HG02571 (cell line): ENCODE measurements around the gene TEP1.
"Not testable (repeated sequence)": the region's sequence is repeated elsewhere in the genome, so short reads cannot be mapped to it uniquely, and the experiment has no call there.

Source experiments
- ATAC-seq: cut with Tn5 transposase; IDR thresholded peaks from one replicate; pipeline ENCODE4 v1.9.1; 2021; ENCODE audit warnings: mild to moderate bottlenecking, moderate library complexity; ENCODE audit not compliant: unreplicated experiment

TEP1 gene

DNA sequence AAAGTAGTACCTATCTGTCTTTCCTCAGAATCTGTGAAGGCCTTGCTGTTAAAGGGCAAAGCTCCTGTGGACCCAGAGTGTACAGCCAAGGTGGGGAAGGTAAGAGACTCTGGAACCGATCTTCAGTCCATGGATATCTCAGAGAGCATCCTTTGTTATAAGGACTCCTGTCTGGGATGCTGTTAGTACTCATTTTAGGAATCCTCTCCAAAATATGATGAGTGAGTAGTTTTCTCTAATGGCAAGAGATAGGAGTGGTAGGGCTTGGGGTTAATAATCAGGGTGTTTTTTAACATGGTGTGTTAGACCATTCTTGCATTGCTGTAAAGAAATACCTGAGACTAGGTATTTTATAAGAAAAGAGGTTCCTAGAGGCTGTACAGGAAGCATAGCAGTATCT is 67.9 kb downstream of the TEP1 start:
- ATAC-seq: no peak

DNA sequence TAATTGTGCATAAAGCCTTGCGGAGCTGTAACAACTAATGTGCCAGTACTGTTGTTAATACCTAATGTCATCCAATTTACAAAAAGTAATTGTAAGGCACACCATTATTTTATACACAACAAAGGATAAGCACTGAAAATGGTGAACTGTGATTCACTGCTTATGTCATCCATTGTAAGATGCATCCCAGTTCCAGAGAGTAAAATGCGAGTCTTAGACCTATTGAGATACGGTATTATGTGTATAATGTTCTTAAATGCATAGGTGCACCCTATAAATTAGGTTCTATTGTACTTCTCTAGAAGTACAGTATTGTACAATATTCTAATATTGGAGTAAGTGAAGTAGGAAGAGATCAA is 69.5 kb downstream of the TEP1 start:
- no peak for ATAC-seq

DNA sequence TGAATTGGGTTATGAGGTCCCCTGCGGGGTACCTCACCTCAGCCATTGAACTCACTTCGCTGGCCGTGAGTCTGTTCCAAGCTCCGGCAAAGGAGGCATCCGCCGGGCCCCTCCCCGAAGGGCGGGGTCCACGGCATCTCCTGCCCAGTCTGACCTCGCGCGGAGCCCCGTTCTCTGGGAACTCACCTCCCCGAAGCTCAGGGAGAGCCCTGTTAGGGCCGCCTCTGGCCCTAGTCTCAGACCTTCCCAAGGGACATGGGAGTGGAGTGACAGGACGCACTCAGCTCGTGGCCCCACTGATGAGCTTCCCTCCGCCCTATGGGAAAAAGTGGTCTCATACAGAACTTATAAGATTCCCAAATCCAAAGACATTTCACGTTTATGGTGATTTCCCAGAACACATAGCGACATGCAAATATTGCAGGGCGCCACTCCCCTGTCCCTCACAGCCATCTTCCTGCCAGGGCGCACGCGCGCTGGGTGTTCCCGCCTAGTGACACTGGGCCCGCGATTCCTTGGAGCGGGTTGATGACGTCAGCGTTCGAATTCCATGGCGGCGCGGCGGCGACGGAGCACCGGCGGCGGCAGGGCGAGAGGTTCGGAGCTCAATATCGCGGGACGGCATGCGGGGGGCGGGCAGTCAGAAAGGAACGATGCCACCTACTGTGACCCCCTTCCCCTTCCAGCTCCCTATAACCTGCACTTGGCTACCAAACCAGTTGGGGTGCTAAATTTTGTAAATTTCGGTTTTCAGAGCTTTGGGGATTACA is 70.0 kb downstream of the TEP1 start, which contains the start of gene PARP2:
PARP2 (plus strand) TSS at position 544 of the 770 bp plus-strand sequence; CDS start at position 551, 7 bp downstream.
- ATAC-seq: peak; percentile 89

DNA sequence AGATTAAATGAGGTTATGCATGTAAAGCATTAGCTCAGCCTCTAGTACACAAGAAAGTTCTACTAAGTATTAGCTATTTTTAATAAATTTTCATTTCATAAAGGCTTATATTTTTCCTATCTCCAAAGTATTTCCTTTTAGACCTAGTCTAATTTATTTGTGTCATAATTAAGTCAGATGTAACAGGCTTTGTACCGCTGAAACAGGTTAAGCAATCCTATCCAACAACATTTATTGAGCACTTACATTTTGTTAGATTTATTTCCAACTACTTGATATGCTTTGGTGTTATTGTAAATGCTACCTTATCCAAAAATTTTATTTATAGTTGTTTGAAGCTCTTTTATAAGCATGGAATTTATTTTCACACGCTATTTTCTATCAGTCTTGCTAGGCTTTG is 71.7 kb downstream of the TEP1 start:
- no peak for ATAC-seq

DNA sequence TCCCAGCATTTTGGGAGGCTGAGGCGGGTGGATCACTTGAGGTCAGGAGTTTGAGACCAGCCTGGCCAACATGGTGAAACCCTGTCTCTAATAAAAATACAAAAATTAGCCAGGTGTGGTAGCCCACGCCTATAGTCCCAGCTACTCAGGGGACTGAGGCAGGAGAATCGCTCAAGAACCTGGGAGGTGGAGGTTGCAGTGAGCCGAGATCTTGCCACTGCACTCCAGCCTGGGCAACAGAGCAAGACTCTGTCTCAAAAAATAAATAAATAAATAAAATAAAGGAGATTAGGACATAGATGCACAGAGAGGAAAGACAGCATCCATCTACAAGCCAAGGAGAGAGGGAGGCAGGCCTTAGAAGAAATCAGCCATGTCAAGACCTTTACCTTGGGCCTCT is 72.3 kb downstream of the TEP1 start:
- ATAC-seq: not testable (repeated sequence)

DNA sequence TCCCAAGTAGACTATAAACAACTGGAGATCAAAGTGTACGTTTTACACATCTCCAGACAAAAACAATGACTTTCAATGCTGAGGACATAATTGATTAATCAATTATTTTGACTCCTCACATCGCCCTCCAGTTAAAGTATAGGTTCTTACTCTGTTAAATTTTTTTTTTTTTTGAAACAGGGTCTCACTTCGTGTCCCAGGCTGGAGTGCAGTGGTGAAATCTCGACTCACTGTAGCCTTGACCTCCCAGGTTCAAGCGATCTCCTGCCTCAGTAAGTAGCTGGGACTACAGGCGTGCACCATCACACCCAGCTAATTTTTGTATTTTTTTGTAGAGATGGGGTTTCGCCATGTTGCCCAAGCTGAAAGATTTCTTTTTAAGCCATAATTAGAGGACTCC is 79.3 kb downstream of the TEP1 start:
- no peak for ATAC-seq

DNA sequence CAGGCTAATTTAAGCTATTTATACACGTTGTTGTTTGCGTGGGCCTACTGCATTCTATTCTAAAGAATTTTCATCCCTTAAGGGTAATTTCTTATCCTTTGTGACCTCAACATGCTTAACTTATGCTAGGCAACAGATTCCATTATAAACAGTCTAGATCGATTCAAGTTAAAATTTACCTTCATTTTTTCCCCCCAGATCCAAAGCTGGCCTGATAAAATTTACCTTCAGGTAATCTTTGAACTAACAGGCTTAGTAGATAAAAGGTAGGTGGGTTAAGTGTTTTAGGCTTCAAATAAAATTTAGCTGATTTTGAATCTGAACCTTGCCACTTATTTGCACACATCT is 79.8 kb downstream of the TEP1 start:
- ATAC-seq: no peak

DNA sequence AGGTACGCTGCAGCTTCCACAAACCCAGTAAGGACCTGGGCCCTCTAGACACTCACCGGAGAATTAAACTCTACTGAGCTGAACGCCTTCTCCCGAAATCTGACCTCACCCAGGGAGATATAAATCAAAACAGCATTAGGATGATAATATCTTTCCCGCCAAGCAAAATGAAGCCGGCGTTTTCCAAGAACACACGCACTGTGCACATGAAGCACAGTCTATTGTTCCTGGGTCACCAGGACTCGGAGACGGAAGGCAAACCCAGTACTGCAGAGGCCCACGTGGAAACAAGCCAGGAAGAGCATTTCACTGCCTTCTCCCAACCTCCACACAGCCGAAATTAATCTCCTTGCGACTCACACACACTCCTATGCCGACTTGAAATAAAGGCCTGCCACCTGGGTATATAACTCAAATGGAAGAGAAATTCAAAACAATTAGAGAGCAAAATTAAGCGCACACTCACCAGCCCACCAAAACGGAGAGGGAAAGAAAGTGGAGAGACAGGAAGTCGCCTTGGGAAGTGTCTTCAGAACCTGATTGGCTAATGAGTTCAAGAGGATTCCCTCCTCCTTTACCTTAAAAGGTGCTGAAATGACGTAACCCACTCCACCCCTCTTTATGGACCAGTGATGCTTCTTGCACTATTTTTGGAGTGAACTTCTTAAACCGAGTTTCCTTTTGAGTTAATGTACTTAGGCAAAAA is 80.4 kb downstream of the TEP1 start, which contains the start of gene CCNB1IP1:
CCNB1IP1 (minus strand) TSS at position 492 of the 706 bp plus-strand sequence. CDS start 16,756 bp downstream, outside the sequence.
- ATAC-seq: peak; percentile 98

DNA sequence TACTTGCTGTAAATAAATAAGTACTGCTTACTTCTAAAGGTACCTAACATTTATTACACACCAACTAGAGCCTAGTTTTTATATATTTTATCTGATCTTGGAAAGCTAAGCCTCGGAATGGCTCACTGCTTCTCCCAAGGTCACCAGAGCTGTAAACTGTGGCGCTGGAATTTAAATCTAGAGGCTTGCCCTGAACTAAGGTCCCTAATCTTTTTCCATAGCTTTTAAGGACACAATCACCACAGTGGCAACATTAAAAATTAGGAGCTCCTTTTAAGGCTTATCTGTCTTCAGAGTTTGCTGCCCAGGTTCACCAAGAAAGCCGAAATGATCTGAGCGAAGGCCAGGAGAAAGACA is 80.9 kb downstream of the TEP1 start:
- no peak for ATAC-seq

DNA sequence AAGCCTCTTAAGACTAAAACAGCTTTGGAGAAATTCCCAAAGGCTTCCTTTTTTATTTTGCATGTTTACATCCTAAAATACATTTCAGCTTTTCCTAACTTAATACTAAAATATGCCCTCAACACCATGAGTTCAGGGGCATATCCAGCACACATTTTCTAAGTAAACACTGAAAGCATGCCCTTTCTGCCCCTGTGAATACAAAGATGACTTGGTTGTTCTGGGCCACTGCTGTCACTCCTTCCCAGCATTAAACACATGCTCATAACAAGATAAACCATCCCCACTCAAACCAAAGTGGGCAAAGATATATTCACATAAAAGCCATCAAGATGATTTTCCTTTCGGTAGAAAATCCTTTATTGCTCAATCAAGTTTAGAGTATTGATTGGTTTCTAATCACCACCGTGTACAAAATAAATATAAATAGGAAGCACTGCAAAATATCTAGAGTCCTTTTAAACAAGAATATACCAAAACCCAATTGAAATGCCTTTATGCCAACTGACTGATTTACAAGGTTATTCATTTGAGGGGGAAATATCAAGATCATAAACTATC is 82.2 kb downstream of the TEP1 start:
- no peak for ATAC-seq

DNA sequence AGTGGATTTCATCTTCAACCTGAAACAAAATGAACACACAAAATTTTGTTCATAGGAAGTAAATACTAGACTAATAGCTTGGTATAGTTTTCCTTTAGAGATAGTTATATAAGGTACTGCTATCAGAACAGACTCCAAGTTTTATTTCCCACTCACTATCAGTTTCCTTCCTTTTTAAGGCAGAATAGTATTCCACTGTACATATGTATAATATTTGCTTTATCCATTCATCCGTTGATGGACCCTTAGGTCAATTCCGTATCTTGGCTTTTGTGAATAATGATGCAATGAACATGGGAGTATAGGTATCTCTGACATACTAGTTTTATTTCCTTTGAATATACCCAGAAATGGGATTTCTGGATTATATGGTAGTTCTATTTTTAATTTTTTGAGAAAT is 83.9 kb downstream of the TEP1 start:
- no peak for ATAC-seq

DNA sequence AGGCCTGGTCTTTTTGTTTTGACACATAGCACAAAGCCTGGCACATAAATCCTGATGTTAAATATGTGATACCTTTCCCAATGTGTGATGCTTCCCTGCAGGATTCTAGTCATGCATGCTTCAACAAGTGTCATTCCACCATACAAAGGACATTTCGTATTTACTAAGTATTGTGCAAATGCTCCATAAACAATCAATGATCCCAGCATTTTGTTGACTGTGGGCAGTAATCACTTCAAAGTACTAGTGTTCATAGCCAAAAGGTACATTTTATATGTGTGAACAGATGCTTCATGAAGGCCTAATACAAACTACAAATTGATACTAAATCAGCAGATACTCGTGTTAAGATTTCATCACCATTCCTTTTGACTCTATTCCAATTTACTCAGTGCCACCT is 84.6 kb downstream of the TEP1 start:
- ATAC-seq: no peak

DNA sequence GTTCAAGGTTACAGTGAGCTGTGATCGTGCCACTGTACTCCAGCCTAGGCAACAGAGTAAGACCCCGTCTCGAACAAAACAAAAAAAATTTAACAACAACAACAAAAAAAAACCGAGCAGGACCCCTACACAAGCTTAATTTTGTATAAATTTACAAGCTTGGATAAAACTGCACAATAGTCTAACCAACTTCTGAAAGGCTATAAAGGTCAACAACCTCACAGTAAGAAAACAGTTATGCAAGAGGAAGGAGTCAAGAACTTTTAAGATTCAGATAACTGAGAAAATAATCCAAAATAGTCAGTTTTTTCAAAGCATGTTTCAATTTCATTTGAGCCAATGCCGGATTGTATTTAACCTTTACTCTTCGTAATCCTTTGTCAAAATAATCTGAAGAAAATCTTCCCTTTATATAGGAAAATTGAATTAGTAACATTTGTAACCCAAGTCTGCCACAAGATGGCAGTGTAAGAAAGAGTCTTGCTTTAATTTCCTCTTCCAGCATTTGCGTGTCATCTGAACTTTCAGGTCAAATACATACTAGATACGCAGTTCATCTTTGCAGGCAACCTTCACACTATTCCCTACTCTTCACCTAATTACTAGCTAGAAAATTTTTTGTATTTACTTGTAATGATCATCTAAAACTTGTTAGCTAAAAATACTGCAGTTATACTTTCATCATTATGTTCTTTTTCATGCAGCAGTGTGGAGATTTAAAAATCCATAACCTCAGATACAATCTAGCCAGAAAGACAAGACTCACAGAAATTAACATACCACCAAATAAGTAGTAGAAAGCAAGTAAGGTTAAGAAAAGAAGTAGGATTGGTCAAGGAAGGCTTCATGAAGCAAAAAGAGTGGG is 86.1 kb downstream of the TEP1 start:
- no peak for ATAC-seq

DNA sequence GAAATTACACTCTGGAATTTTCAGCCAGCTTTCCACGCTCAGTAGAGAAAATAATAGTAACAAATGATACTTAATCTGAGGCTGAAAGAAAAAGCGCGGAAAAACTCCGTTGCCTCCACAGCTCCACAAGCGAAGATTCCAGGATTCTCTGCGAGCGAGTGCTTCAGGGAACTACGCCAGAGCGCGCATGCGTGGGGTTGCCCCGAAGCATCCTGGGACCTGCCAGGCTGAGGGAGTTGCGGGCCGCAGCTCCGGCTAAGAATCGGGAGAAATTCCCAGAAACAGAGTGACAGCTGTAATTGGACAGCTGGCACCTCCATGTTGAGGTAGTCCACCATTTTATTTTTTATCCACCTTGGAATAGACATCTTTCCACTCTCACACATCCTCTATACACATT is 95.6 kb downstream of the TEP1 start:
- ATAC-seq: no peak
